ENCODE results near the gene ADORA2B.

DNA sequence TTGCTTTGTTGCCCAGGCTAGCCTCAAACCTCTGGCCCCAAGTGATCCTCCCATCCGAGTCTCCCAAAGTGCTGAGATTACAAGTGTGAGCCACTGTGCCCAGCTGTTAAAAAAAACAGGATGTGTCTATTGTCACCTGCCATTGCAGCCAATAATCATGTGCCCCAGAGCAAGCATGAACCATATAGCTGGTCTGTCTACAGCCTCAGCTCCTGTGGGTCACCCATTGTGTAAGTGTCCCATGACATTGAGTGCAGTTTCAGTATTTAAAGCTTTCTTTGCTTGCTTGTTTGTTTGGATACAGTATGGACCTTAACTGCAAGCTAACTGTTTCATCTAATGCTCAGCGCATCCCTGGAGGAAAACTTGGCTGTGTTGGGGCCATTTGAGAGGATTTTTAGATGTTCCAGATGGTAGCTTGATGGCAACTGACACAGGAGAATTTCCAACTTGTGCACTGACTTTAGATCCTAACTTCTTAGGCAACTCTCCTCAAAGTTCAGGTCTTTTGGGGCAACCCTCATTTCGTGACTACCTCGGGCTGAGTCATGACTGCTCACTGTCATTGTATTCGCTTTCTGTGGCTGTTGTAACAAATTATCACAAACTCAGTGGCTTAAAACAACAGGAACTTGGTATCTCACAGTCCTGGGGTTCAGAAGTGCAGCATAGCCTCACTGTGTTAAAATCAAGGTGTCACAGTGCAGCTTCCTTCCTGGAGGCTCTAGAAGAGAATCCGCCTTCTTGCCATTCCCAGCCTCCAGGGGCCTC, 30.3 kb upstream of the ADORA2B start:
- TF ChIP-seq, protein P1, sequence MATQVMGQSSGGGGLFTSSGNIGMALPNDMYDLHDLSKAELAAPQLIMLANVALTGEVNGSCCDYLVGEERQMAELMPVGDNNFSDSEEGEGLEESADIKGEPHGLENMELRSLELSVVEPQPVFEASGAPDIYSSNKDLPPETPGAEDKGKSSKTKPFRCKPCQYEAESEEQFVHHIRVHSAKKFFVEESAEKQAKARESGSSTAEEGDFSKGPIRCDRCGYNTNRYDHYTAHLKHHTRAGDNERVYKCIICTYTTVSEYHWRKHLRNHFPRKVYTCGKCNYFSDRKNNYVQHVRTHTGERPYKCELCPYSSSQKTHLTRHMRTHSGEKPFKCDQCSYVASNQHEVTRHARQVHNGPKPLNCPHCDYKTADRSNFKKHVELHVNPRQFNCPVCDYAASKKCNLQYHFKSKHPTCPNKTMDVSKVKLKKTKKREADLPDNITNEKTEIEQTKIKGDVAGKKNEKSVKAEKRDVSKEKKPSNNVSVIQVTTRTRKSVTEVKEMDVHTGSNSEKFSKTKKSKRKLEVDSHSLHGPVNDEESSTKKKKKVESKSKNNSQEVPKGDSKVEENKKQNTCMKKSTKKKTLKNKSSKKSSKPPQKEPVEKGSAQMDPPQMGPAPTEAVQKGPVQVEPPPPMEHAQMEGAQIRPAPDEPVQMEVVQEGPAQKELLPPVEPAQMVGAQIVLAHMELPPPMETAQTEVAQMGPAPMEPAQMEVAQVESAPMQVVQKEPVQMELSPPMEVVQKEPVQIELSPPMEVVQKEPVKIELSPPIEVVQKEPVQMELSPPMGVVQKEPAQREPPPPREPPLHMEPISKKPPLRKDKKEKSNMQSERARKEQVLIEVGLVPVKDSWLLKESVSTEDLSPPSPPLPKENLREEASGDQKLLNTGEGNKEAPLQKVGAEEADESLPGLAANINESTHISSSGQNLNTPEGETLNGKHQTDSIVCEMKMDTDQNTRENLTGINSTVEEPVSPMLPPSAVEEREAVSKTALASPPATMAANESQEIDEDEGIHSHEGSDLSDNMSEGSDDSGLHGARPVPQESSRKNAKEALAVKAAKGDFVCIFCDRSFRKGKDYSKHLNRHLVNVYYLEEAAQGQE (IDR thresholded peaks at IDR 0.05; ENCODE audit: low read depth) = no peak
- no peak for TF ChIP-seq NFIC (IDR thresholded peaks at IDR 0.05)
- TF ChIP-seq, protein P2, sequence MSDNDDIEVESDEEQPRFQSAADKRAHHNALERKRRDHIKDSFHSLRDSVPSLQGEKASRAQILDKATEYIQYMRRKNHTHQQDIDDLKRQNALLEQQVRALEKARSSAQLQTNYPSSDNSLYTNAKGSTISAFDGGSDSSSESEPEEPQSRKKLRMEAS (IDR thresholded peaks at IDR 0.05) = no peak

All from Ishikawa (cell line).